OCI-LY1 (cell line): ENCODE measurements around the gene TRABD2B.

Source experiments
- H2AFZ ChIP-seq: fragments of 200-600 bp; sonication (generic), shearing (Covaris generic); 2 replicates; pipeline ENCODE4 v1.6.0; 2014; ENCODE audit warnings: antibody characterized with exemption, mild to moderate bottlenecking, low read length
- H3F3A ChIP-seq: fragments of 200-600 bp; sonication (generic), shearing (Covaris generic); 2 replicates; pipeline ENCODE4 v1.6.0; 2014; ENCODE audit warnings: mild to moderate bottlenecking, antibody characterized with exemption, low read length, moderate library complexity; ENCODE audit not compliant: insufficient read depth
- H3K27ac ChIP-seq: fragments of 200-600 bp; sonication (generic); 2 replicates; pipeline ENCODE4 v1.5.1; 2014; ENCODE audit warnings: low read length, mixed run types, mild to moderate bottlenecking, low read depth; ENCODE audit not compliant: poor library complexity, severe bottlenecking
- H3K27me3 ChIP-seq: fragments of 200-600 bp; sonication (generic); 2 replicates; pipeline ENCODE4 v1.6.0; 2014; ENCODE audit warnings: antibody characterized with exemption, mild to moderate bottlenecking, low read length, moderate library complexity; ENCODE audit not compliant: insufficient read depth
- H3K36me3 ChIP-seq: fragments of 200-600 bp; sonication (generic); 2 replicates; pipeline ENCODE4 v1.6.1; 2014; ENCODE audit warnings: mild to moderate bottlenecking, antibody characterized with exemption, low read length, moderate library complexity, mixed read lengths; ENCODE audit not compliant: insufficient read depth
- H3K4me1 ChIP-seq: fragments of 200-600 bp; sonication (generic); 2 replicates; pipeline ENCODE4 v1.5.1; 2014; ENCODE audit warnings: mild to moderate bottlenecking, low read length, moderate library complexity; ENCODE audit not compliant: insufficient read depth, severe bottlenecking
- H3K4me2 ChIP-seq: fragments of 200-600 bp; sonication (generic), shearing (Covaris generic); 2 replicates; pipeline ENCODE4 v1.6.1; 2014; ENCODE audit warnings: low read length
- H3K4me3 ChIP-seq: fragments of 200-600 bp; sonication (generic); 2 replicates; pipeline ENCODE4 v1.5.1; 2014; ENCODE audit warnings: low read length, low read depth, mild to moderate bottlenecking, mixed read lengths; ENCODE audit not compliant: poor library complexity, severe bottlenecking
- H3K79me2 ChIP-seq: fragments of 200-600 bp; shearing (Covaris generic); 2 replicates; pipeline ENCODE4 v1.6.1; 2016; ENCODE audit warnings: mixed run types, low read length, mixed read lengths; ENCODE audit not compliant: insufficient read depth
- H3K9ac ChIP-seq: fragments of 200-600 bp; sonication (generic), shearing (Covaris generic); 2 replicates; pipeline ENCODE4 v1.6.1; 2014; ENCODE audit warnings: mild to moderate bottlenecking, low read length, mixed read lengths
- H3K9me2 ChIP-seq: fragments of 200-600 bp; sonication (generic), shearing (Covaris generic); 2 replicates; pipeline ENCODE4 v1.6.1; 2014; ENCODE audit warnings: low read depth, mild to moderate bottlenecking, low read length, mixed read lengths
- H3K9me3 ChIP-seq: fragments of 200-600 bp; shearing (Covaris generic); 2 replicates; pipeline ENCODE4 v1.6.1; 2014; ENCODE audit warnings: low read length, mixed read lengths
- H4K20me1 ChIP-seq: fragments of 200-600 bp; sonication (generic), shearing (Covaris generic); 2 replicates; pipeline ENCODE4 v1.6.0; 2016; ENCODE audit warnings: mild to moderate bottlenecking, low read length; ENCODE audit not compliant: insufficient read depth
- EZH2 ChIP-seq: fragments of 200-600 bp; sonication (generic), shearing (Covaris generic); IDR thresholded peaks from 2 replicates; pipeline ENCODE4 v1.8.0; 2017; ENCODE audit warnings: borderline replicate concordance, mixed run types, mild to moderate bottlenecking, antibody characterized with exemption, low read length, moderate library complexity, mixed read lengths
- TF ChIP-seq, protein P1 (sequence below): fragments of 200-600 bp; sonication (generic), shearing (Covaris generic); IDR thresholded peaks from 2 replicates; pipeline ENCODE4 v1.5.1; 2017; ENCODE audit warnings: mild to moderate bottlenecking, antibody characterized with exemption, low read length, moderate library complexity, mixed read lengths

Gene TRABD2B

DNA sequence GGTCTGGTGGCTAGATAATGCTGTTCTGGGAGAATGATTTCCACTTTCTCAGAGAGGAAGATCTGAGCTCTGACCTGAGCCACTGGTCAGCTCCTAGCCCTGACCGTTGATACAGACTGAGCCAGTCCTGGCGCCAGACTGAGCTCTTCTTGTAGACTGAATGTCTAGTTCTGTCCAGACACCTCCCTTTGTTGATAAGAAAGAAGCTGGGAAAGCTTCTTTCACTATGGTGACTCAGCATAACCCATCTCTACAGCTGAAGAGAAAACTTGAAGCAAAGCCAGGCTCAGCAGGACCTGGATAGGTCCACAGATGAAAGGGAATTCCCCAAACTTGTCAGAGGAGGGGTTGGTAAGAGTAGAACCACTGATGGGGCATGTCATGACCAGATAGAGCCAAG lies 9.9 kb upstream of the TRABD2B start:
- Histone ChIP-seq H3K27ac (no peak overlapping the region), H3K36me3 (no peaks in the 10 kb centered on the region)

DNA sequence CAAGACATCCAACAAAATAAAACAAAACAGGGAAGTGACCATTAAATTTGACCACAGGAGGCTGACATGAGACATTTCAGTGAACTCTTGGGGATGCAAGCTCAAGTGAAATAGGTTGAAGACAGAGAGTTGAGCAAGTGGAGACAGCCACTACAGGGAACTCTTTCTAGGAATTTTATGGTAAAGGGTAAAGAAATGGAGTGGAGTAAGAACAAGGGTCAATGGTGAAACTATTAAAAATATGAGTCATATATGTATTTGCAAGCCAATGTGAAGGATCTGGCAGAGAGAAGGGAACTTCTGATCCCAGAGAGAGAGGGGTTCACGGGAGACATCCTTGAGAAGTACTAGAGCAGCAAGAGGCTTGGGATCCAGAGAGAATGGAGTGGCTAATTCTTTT lies 9.1 kb upstream of the TRABD2B start:
- TF ChIP-seq, protein P1, sequence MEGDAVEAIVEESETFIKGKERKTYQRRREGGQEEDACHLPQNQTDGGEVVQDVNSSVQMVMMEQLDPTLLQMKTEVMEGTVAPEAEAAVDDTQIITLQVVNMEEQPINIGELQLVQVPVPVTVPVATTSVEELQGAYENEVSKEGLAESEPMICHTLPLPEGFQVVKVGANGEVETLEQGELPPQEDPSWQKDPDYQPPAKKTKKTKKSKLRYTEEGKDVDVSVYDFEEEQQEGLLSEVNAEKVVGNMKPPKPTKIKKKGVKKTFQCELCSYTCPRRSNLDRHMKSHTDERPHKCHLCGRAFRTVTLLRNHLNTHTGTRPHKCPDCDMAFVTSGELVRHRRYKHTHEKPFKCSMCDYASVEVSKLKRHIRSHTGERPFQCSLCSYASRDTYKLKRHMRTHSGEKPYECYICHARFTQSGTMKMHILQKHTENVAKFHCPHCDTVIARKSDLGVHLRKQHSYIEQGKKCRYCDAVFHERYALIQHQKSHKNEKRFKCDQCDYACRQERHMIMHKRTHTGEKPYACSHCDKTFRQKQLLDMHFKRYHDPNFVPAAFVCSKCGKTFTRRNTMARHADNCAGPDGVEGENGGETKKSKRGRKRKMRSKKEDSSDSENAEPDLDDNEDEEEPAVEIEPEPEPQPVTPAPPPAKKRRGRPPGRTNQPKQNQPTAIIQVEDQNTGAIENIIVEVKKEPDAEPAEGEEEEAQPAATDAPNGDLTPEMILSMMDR: no peak
- TF ChIP-seq EZH2: no peak
- Histone ChIP-seq H3K4me3 (no peak overlapping the region), H2AFZ (no peak overlapping the region), H3K4me2 (no peak overlapping the region), H4K20me1 (no peaks in the 10 kb centered on the region), H3K27me3 (no peaks in the 10 kb centered on the region), H3K27ac (no peak overlapping the region), H3K9ac (no peak overlapping the region), H3F3A (no peaks in the 10 kb centered on the region), H3K79me2 (no peaks in the 10 kb centered on the region), H3K9me3 (no peaks in the 10 kb centered on the region), H3K9me2 (no peaks in the 10 kb centered on the region), H3K36me3 (no peaks in the 10 kb centered on the region), H3K4me1 (no peaks in the 10 kb centered on the region)

More for the DNA sequence above, 9.9 kb upstream of the TRABD2B start:
- Histone ChIP-seq H3K79me2 (no peaks in the 10 kb centered on the region), H3K9me2 (no peaks in the 10 kb centered on the region), H3K9ac (no peak overlapping the region), H3K4me3 (no peak overlapping the region), H2AFZ (no peak overlapping the region), H4K20me1 (no peaks in the 10 kb centered on the region), H3K27me3 (no peaks in the 10 kb centered on the region), H3F3A (no peaks in the 10 kb centered on the region), H3K4me2 (no peak overlapping the region), H3K9me3 (no peaks in the 10 kb centered on the region), H3K4me1 (no peaks in the 10 kb centered on the region)
- TF ChIP-seq, protein P1: no peak
- TF ChIP-seq EZH2: no peak

DNA sequence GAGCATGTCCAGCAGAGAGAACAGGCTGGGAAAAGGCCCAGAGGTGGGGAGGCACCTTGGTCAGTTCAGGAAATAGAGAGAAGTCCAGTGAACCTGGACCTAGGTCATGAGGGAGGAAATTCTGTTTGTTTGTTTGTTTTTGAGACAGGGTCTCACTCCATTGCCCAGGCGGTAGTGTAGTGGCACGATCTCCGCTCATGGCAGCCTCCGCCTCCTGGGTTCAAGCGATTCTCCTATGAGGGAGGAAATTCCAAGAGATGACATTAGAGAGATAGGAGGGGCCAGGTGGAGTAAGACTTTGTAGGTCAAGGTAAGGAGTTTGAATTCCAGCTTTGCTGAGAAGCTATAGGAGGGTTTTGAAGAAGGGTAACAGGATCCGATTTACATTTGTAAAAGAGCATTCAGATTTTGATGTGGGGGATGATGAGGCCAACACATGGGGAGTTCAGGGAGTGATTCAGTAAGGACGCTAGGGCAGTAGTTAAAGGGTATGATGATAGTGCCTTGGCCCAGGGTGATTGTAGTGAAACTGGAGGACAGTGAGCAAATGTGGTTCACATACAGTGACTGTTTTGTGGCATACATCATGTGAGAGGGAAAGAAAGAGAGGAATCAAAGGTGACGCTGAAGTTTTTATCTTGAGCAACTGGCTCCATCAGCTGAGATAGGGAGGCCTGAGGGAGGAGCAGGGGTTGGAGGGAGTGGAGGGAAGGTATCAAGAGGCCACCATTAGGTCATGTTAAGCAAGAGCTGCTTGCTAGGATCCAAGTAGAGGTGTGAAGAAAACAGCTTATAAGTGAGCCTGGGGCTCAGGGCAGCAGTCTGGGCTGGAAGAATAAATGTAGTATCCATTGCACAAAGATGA lies 8.3 kb upstream of the TRABD2B start:
- H3K4me1 ChIP-seq: no peaks in the 10 kb centered on the region
- no peaks in the 10 kb centered on the region for H3F3A ChIP-seq
- H3K27ac ChIP-seq: no peak overlapping the region
- H3K36me3 ChIP-seq: no peaks in the 10 kb centered on the region
- no peaks in the 10 kb centered on the region for H3K9me2 ChIP-seq
- no peak overlapping the region for H3K9ac ChIP-seq
- no peaks in the 10 kb centered on the region for H4K20me1 ChIP-seq
- H2AFZ ChIP-seq: no peak overlapping the region
- no peaks in the 10 kb centered on the region for H3K9me3 ChIP-seq
- no peak overlapping the region for H3K4me2 ChIP-seq
- H3K27me3 ChIP-seq: no peaks in the 10 kb centered on the region
- TF ChIP-seq EZH2: no peak
- H3K79me2 ChIP-seq: no peaks in the 10 kb centered on the region
- H3K4me3 ChIP-seq: no peak overlapping the region
